Measurements from ENCODE around the gene GC. TPM values are rescaled to one million over a fixed set of nuclear protein-coding genes. Genes with fewer than 3 reads are reported as not detected.

GC gene
- total RNA-seq, 1 experiment from 2014 or later, result not detected

DNA sequence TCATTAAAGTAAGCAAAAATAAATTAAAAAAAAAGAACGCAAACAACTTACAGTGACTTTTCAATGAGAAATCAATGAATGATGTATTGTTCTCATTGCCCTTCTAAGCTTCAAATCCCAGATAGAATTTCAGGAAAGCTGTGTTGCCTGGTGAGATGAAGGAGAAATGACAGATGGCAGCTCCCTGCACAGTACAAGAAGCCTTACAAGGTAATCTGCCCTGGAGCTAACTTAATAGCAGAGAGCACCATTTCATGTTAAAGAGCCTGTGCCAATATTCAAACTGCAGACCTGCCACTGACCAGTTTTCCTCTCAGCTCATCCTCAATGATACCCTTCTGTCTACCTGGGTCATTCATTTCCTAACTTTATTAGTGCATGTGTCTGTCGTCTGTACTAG, 54.0 kb downstream of the GC start:
- no peaks in the 10 kb centered on the region for H3K36me3 ChIP-seq
- DNase-seq, result peak in 1 of 2 experiments; percentile 9
- H3K4me1 ChIP-seq, result no peaks in the 10 kb centered on the region
- no peaks in the 10 kb centered on the region for H3K27me3 ChIP-seq
- H3K27ac ChIP-seq, result no peak overlapping the region
- no peak overlapping the region for H3K4me3 ChIP-seq
- H3K9me3 ChIP-seq (replicated peaks), result no peaks in the 10 kb centered on the region

DNA sequence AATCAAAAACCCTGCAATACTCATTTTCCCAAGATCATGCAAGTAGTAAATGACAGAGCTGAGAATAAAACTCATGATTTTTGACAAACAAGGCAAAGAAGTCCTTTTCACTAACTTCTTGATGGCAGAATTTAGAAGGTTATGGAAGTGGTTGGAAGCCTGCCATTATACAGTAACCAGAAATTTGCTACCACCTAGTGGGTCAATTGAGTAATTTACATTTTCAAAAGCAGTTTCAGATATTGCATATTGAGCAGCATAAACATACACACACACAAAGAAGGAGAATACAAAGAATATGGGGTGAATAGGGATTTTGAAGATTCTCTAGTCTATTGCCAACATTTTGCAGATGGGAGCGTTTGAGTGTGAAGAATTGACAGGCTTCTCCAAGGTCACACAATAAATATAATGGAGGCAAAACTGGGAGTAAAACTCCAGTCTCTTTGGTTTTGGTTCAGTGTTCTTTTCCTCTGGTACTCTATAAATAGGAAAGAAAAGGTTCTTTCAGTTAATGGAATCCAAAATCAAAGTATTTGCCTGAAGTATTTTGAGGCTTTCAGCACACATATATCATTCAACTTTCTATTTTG, 70.2 kb downstream of the GC start:
- Histone ChIP-seq H3K36me3 (no peaks in the 10 kb centered on the region), H3K9me3 (replicated peaks) (no peaks in the 10 kb centered on the region), H3K27ac (no peak overlapping the region), H3K4me3 (no peak overlapping the region), H3K27me3 (no peaks in the 10 kb centered on the region), H3K4me1 (no peaks in the 10 kb centered on the region)
- DNase-seq, result peak in 1 of 2 experiments; percentile 61

DNA sequence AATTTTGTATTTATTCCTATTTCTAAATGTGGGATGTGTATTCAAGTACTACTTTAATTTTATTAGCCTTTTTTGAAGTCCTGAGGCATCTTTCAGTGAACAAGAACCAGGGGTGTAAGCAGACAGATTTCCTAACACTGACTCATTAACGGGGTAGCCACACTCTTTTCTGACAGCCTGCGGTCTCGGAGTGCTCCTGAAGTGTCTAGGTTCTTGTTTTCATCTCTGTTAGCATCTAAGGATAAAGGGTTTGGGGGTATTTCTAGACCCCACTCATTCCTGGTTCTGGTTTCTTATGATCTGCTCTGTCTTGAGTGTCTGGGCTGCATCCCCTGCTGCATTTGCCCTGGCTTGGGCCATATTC, 71.9 kb downstream of the GC start:
- H3K9me3 ChIP-seq (replicated peaks), result no peaks in the 10 kb centered on the region
- H3K27ac ChIP-seq, result no peak overlapping the region
- no peak overlapping the region for H3K4me3 ChIP-seq
- H3K36me3 ChIP-seq, result no peaks in the 10 kb centered on the region
- no peak for DNase-seq
- H3K4me1 ChIP-seq, result no peaks in the 10 kb centered on the region
- no peaks in the 10 kb centered on the region for H3K27me3 ChIP-seq

DNA sequence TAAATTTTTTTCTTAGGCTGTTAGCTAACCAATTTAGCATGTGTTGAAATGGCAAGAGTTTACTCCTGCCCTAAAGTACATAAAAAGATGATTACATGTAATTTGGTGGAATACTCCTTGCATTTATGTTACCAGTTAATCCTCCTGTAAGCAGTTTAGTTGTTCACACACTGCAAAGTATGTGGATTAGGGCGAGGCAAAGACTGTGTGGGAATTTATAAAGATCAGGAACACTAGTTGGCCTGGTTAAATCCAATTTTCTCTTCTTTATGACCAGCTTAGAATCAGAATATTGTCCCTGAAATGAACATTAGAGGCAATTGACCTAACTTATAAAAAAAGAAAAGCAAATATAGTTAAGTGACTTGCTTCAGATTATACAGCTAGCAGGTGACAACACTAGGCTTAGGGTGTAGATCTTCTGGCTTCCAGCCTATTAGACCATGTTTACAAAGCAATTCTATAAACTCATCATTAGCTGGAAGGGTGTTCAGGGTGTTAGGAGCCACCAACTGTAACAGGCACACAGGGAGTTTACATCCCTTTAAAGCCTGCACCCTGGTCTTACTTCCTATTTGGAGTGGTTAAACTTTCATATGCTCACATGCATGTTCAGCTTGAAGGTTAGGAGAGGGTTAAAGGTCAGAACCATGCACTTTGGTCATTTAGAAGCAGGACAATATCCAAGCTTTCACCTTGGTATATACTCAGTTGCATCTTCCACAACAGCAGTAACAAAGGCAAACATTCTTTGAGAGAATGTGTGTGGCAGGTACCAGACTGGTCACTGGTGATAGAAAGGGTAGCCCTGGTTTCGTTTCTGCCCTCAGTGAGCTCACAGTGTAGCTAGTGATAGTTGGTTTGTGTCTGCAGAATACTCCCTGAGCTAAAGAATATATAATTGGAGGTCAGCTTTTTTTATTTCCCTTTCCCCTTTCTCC, 72.6 kb downstream of the GC start:
- no peaks in the 10 kb centered on the region for H3K36me3 ChIP-seq
- no peak overlapping the region for H3K4me3 ChIP-seq
- no peaks in the 10 kb centered on the region for H3K27me3 ChIP-seq

DNA sequence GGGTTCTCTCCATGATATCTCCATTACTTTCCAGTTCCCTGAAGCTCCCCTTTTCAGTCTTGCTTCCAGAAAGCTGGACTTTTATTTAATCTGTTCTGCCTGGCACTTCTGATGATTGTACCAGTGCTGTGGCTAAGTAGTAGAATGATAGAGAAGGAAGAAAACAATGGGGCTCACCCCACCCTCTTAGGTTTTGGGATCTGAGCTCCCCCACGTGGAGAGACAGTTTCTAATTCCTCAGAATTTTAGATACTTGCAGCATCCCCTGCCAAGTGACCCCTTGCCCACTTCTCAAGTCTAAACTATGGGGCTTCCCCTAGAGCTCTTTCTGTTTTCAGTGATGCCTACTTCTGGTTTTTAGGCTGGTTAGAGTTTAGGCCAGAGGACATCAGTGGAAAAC, 73.9 kb downstream of the GC start:
- Histone ChIP-seq H3K27me3 (no peaks in the 10 kb centered on the region), H3K4me1 (no peaks in the 10 kb centered on the region), H3K36me3 (no peaks in the 10 kb centered on the region), H3K9me3 (replicated peaks) (no peaks in the 10 kb centered on the region), H3K4me3 (no peak overlapping the region), H3K27ac (no peak overlapping the region)
- DNase-seq, result no peak

More for the DNA sequence above, 72.6 kb downstream of the GC start:
- Histone ChIP-seq H3K27ac (no peak overlapping the region), H3K4me1 (no peaks in the 10 kb centered on the region), H3K9me3 (replicated peaks) (no peaks in the 10 kb centered on the region)
- DNase-seq, result no peak

DNA sequence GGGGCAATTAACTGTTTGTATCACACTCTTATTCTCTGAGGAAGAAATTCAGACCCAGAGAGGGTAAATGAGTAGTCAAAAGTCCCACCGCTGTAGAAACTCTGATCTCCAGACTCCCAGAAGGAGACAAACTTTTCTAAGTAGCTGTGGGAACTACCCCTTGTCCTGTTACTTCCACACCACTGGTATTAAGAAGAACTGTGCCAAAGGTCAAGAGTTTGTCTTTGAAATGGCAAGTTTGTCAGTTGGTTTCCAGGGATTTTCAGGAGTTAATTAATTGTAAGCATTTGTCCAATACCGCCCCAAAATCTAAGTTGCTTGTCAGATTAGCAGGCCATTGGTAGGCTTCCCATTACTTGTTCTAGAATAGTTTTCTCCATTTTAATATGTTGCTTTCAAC, 85.7 kb downstream of the GC start:
- Histone ChIP-seq H3K4me3 (no peak overlapping the region), H3K36me3 (no peaks in the 10 kb centered on the region), H3K27ac (no peak overlapping the region), H3K9me3 (replicated peaks) (no peaks in the 10 kb centered on the region), H3K4me1 (no peaks in the 10 kb centered on the region), H3K27me3 (no peaks in the 10 kb centered on the region)
- no peak for DNase-seq

DNA sequence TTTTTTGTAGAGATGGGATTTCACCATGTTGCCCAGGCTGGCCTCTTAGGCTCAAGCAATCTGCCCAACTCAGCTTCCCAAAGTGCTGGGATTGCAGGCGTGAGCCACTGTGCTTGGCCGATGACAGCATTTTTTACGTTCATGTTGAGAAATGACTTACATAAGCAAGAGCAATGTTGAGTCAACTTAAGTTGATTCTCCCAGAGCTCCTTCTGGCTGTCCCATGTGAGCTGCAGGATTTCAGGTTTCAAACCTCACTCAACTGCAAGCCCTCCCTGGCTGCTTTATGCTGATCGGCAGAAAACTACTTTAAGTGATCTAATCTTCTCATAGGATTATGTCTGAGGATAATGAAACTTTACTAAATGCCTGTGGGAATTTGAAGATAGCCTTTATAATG, 86.8 kb downstream of the GC start:
- no peak overlapping the region for H3K27ac ChIP-seq
- H3K4me3 ChIP-seq, result no peak overlapping the region
- no peaks in the 10 kb centered on the region for H3K36me3 ChIP-seq
- no peak for DNase-seq
- no peaks in the 10 kb centered on the region for H3K27me3 ChIP-seq
- no peaks in the 10 kb centered on the region for H3K9me3 ChIP-seq (replicated peaks)
- H3K4me1 ChIP-seq, result no peaks in the 10 kb centered on the region

DNA sequence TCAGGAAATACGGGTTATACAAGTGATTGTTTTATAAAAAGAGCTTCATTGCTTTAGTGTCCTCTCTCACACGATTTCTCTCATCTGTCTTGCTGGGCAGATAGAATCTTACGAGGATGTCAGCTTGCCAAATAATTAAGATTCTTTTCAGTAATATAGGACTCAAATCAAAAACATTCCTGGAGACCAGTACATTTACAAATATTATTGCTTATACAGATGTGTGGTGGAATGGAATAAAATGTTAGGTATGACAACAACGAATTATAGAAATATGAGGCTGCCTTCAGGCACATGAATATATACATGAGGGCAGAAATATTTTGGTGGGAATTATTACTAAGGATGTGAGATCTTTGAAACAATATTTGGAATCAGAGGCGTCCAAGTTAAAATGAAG, 88.9 kb downstream of the GC start:
- no peaks in the 10 kb centered on the region for H3K27me3 ChIP-seq
- H3K4me3 ChIP-seq, result no peak overlapping the region
- no peak for DNase-seq
- H3K4me1 ChIP-seq, result no peaks in the 10 kb centered on the region
- no peaks in the 10 kb centered on the region for H3K9me3 ChIP-seq (replicated peaks)
- no peaks in the 10 kb centered on the region for H3K36me3 ChIP-seq
- no peak overlapping the region for H3K27ac ChIP-seq

DNA sequence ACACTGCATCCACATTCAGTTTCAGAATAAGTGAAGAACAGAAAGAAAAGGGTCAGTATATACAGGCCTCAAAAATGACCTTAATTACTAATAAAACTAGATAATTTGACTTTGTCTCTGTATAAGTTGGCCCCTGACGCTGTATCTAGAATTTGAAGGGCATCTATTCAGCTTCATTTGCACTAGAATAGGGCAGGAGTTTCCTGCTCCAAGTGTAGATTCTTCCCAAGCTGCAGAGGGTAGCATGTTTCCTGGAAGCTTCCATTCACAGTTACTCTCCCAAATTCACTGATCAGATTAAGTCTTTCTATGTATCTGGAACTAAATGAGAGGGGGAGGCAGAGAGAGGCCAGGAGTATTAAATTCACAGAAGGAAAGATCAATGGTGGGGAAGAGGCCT, 90.9 kb downstream of the GC start:
- H3K36me3 ChIP-seq, result no peaks in the 10 kb centered on the region
- no peak overlapping the region for H3K27ac ChIP-seq
- H3K9me3 ChIP-seq (replicated peaks), result no peaks in the 10 kb centered on the region
- no peaks in the 10 kb centered on the region for H3K27me3 ChIP-seq
- no peak for DNase-seq
- H3K4me3 ChIP-seq, result no peak overlapping the region
- no peaks in the 10 kb centered on the region for H3K4me1 ChIP-seq

DNA sequence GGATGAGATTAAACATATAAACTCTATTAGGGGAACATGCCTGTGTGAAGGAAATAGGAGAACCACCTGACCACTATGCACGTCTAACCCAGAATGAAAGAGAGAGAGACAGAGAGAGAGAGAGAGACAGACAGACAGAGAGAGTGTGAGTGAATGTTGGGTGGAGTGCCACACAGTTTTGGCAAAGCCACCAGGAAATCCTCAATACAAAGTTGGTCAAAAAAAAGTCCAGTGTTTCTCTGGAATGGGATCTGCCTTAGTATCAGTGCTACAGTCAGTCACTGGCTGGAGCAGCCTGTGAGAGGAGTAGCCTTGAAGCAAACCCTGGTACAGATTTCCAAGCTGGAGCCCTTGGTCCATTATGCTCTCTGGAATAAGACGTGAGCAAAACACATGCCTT, 91.7 kb downstream of the GC start:
- DNase-seq, result no peak
- no peaks in the 10 kb centered on the region for H3K4me1 ChIP-seq
- H3K27ac ChIP-seq, result no peak overlapping the region
- no peaks in the 10 kb centered on the region for H3K27me3 ChIP-seq
- H3K9me3 ChIP-seq (replicated peaks), result no peaks in the 10 kb centered on the region
- H3K36me3 ChIP-seq, result no peaks in the 10 kb centered on the region
- H3K4me3 ChIP-seq, result no peak overlapping the region

Other genes starting within 250 kb of the GC start
- gene NPFFR2, start 247.9 kb upstream of the GC start, total RNA-seq (2014; rRNA removed; shearing (Covaris generic)), result not detected in 2 replicates